Measurements from ENCODE around the gene FAM210A.

DNA sequence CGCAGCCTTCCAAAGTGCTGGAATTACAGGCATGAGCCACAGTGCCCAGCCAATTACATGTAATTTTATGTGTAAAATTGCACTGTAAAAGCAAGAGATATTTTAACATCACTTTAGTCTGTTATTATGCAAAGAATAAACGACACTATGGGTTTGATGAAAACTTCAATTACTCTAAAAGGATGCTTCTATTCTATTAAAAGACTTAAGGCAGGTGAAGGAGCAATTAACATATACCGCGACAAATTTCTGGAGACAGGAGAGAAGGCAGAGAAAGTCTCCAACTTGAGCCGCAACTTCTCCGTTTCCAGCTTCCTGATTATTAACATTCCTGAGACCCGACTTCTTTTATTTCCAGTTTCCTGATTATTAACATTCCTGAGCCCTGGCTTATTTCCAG, 53.7 kb downstream of the FAM210A start:
- no peak for TF ChIP-seq EZH2phosphoT487 (IDR thresholded peaks at IDR 0.05; ENCODE audit: borderline replicate concordance, low read depth, low read length)
- TF ChIP-seq, protein P1, sequence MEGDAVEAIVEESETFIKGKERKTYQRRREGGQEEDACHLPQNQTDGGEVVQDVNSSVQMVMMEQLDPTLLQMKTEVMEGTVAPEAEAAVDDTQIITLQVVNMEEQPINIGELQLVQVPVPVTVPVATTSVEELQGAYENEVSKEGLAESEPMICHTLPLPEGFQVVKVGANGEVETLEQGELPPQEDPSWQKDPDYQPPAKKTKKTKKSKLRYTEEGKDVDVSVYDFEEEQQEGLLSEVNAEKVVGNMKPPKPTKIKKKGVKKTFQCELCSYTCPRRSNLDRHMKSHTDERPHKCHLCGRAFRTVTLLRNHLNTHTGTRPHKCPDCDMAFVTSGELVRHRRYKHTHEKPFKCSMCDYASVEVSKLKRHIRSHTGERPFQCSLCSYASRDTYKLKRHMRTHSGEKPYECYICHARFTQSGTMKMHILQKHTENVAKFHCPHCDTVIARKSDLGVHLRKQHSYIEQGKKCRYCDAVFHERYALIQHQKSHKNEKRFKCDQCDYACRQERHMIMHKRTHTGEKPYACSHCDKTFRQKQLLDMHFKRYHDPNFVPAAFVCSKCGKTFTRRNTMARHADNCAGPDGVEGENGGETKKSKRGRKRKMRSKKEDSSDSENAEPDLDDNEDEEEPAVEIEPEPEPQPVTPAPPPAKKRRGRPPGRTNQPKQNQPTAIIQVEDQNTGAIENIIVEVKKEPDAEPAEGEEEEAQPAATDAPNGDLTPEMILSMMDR (conservative IDR thresholded peaks at IDR 0.05; ENCODE audit: low read length) = no peak
